H1 (cell line): ENCODE results near the gene PLPPR2. TPM values are rescaled to one million over a fixed set of nuclear protein-coding genes. Genes with fewer than 3 reads are reported as not detected.

Experiments used
- ASH2L ChIP-seq: fragments of 200-600, 300-600 bp; sonication (generic); IDR thresholded peaks from one replicate; pipeline ENCODE4 v1.7.1; 2017; ENCODE audit warnings: low read length
- BACH1 ChIP-seq: IDR thresholded peaks from 2 replicates; pipeline ENCODE4 v1.6.1; 2012; ENCODE audit warnings: low read length, improper control_type of control experiment
- CEBPB ChIP-seq: IDR thresholded peaks from 2 replicates; pipeline ENCODE4 v1.6.1; 2012; ENCODE audit warnings: low read depth, low read length
- CHD1 ChIP-seq: IDR thresholded peaks from 2 replicates; pipeline ENCODE4 v1.6.1; 2012; ENCODE audit warnings: low read depth, low read length, improper control_type of control experiment
- CHD7 ChIP-seq: fragments of 300-600 bp; sonication (generic); IDR thresholded peaks from 2 replicates; pipeline ENCODE4 v1.7.1; 2012; ENCODE audit warnings: low read length, moderate library complexity, mild to moderate bottlenecking, inconsistent platforms; ENCODE audit not compliant: insufficient replicate concordance
- CTBP2 ChIP-seq: IDR thresholded peaks from 2 replicates; pipeline ENCODE4 v1.7.0; 2011; ENCODE audit warnings: borderline replicate concordance, mild to moderate bottlenecking, moderate library complexity, mixed read lengths, low read length; ENCODE audit not compliant: insufficient read depth, insufficient read length
- HDAC2 ChIP-seq, 2 experiments: fragments of 300-600 bp in 1 of 2; sonication (generic) in 1 of 2; IDR thresholded peaks; 2 replicates each; pipeline ENCODE4 v1.6.1; 2011 to 2012; ENCODE audit warnings: low read depth in 2 of 2, low read length in 2 of 2, mild to moderate bottlenecking in 2 of 2, moderate library complexity in 2 of 2, borderline replicate concordance in 1 of 2, inconsistent platforms in 1 of 2
- JUN ChIP-seq: IDR thresholded peaks from 2 replicates; pipeline ENCODE4 v1.6.1; 2011; ENCODE audit warnings: low read depth, mild to moderate bottlenecking, improper control_type of control experiment, low read length
- SIX5 ChIP-seq: IDR thresholded peaks from 2 replicates; pipeline ENCODE4 v1.6.1; 2011; ENCODE audit warnings: mild to moderate bottlenecking, low read depth, low read length
- TAF1 ChIP-seq: IDR thresholded peaks from 2 replicates; pipeline ENCODE4 v1.6.1; 2011; ENCODE audit warnings: mild to moderate bottlenecking, low read depth, low read length
- YY1 ChIP-seq: IDR thresholded peaks from 2 replicates; pipeline ENCODE4 v1.6.1; 2011; ENCODE audit warnings: low read depth, mild to moderate bottlenecking, low read length
- polyA plus RNA-seq, 7 experiments: library from polyadenylated mRNA; depleted of rRNA in 3 of 7; stranded (reverse) in 5 of 7; unstranded in 2 of 7; fragments of >200 nt in 5 of 7; fragments of 200-250 nt in 2 of 7; gene quantifications; 1 replicate in 5 of 7; 2 replicates in 1 of 7; 4 replicates in 1 of 7; pipeline versions ENCODE4 v1.2.1 to v1.2.3, GENCODE V29; 2011 to 2013; ENCODE audit warnings: missing spikeins in 2 of 7, mixed read lengths in 2 of 7
- total RNA-seq: library from RNA; stranded (reverse); fragmentation: NEBNext Ultra II Directional; extraction: Animal tissue kit (Norgen Biotek cat#: 25700); gene quantifications from 2 replicates; pipeline ENCODE4 v1.2.1, GENCODE V29; 2021

The PLPPR2 gene
- total and polyA plus RNA-seq, 2 of the 8 experiments (the other 6 are each of a cell fraction or from before 2014, with no cell fraction given): 7.2 to 11.7 TPM

- TF ChIP-seq CHD7 (no peak), CEBPB (no peak), CHD1 (no peak), JUN (no peak), CTBP2 (no peak), ASH2L (no peak), HDAC2 (IDR thresholded peaks at IDR 0.05; ENCODE audit: borderline replicate concordance in 1 of 2, low read depth in 2 of 2, low read length in 2 of 2) (no peak), TAF1 (no peak), BACH1 (no peak), YY1 (no peak), SIX5 (no peak)
These were observed 32.8 kb upstream of the PLPPR2 start (continued) for GRCh38 chr19:11322269-11323024.
